ENCODE measurements around the gene PET100.

- TF ChIP-seq RAD21 (IDR thresholded peaks at IDR 0.05; ENCODE audit: insufficient read depth, low read depth, low read length) (no peak), JUNB (IDR thresholded peaks at IDR 0.05) (no peak), POLR2A (IDR thresholded peaks at IDR 0.05; ENCODE audit: low read depth, low read length) (no peak), ETV6 (conservative IDR thresholded peaks at IDR 0.05 in 1 of 2, IDR thresholded peaks at IDR 0.05 in 1 of 2; ENCODE audit: borderline replicate concordance in 1 of 2, low read depth in 1 of 2) (no peak), SMAD1 (IDR thresholded peaks at IDR 0.05; ENCODE audit: low read depth, partially characterized antibody) (no peak), MYB (IDR thresholded peaks at IDR 0.05; ENCODE audit: borderline replicate concordance, low read depth, low read length) (no peak), CEBPZ (IDR thresholded peaks at IDR 0.05; ENCODE audit: low read depth, low read length) (no peak), PKNOX1 (IDR thresholded peaks at IDR 0.05) (no peak), REST (IDR thresholded peaks at IDR 0.05; ENCODE audit: low read depth, low read length) (no peak)
- TF ChIP-seq, protein P1, sequence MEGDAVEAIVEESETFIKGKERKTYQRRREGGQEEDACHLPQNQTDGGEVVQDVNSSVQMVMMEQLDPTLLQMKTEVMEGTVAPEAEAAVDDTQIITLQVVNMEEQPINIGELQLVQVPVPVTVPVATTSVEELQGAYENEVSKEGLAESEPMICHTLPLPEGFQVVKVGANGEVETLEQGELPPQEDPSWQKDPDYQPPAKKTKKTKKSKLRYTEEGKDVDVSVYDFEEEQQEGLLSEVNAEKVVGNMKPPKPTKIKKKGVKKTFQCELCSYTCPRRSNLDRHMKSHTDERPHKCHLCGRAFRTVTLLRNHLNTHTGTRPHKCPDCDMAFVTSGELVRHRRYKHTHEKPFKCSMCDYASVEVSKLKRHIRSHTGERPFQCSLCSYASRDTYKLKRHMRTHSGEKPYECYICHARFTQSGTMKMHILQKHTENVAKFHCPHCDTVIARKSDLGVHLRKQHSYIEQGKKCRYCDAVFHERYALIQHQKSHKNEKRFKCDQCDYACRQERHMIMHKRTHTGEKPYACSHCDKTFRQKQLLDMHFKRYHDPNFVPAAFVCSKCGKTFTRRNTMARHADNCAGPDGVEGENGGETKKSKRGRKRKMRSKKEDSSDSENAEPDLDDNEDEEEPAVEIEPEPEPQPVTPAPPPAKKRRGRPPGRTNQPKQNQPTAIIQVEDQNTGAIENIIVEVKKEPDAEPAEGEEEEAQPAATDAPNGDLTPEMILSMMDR (IDR thresholded peaks at IDR 0.05 in 2 of 3, conservative IDR thresholded peaks at IDR 0.05 in 1 of 3; ENCODE audit: control insufficient read depth in 2 of 3, extremely low read depth in 1 of 3, insufficient read depth in 1 of 3, low read depth in 3 of 3, low read length in 3 of 3), result no peak
Measured at GRCh38 chr19:7632340-7633203, 3.0 kb downstream of the PET100 start.

Measured in GM12878 (cell line).